Measurements from ENCODE around the gene CSE1L. TPM values are rescaled to one million over a fixed set of nuclear protein-coding genes. Genes with fewer than 3 reads are reported as not detected.
"Not testable (repeated sequence)": the region's sequence is repeated elsewhere in the genome, so short reads cannot be mapped to it uniquely, and the experiment has no call there.

The CSE1L gene
- total and polyA plus RNA-seq, 12 donors = 19.1 to 91.6 (median 44.4) TPM

- 47 to 97% (median 87%) methylated on average over 2 of the region's 2 CpGs for WGBS, 4 donors
- Histone ChIP-seq H3K27me3 (no peaks in the 10 kb centered on the region), H3K9me3 (replicated peaks in 1 of 3) (no peaks in the 10 kb centered on the region), H3K4me3 (no peak overlapping the region), H3K36me3 (replicated peaks in 1 of 2) (peaks cover 0 to 89% of the 10 kb centered on the region in 2 donors), H3K27ac (no peak overlapping the region), H3K4me1 (replicated peaks in 1 of 2) (peaks cover 0 to 4% of the 10 kb centered on the region in 2 donors)
- TF ChIP-seq POLR2A (IDR thresholded peaks at IDR 0.05) = no peak
- TF ChIP-seq CTCF (IDR thresholded peaks at IDR 0.05) = no peak
- no peak for DNase-seq
- intact Hi-C loops (cut with DNase I) = no loop called here
Observed at GRCh38 chr20:49074521-49074920, 28.4 kb downstream of the CSE1L start.

GRCh38 chr20:49078310-49078709 lies 32.2 kb downstream of the CSE1L start:
- Histone ChIP-seq H3K27ac (no peak overlapping the region), H3K9me3 (replicated peaks in 1 of 3) (no peaks in the 10 kb centered on the region), H3K4me3 (no peak overlapping the region), H3K36me3 (replicated peaks in 1 of 2) (peaks cover 0 to 91% of the 10 kb centered on the region in 2 donors), H3K27me3 (no peaks in the 10 kb centered on the region), H3K4me1 (replicated peaks in 1 of 2) (no peaks in the 10 kb centered on the region)
- 88 to 95% (median 93%) methylated on average over 3 of the region's 3 CpGs for WGBS, 4 donors
- no peak for DNase-seq
- intact Hi-C loops (cut with DNase I) = no loop called here
- TF ChIP-seq CTCF (IDR thresholded peaks at IDR 0.05) (no peak), POLR2A (IDR thresholded peaks at IDR 0.05) (no peak)

GRCh38 chr20:49082295-49082694 lies 36.2 kb downstream of the CSE1L start:
- WGBS, 4 donors = 95 to 98% (median 98%) methylated on average over 12 of the region's 12 CpGs
- H3K4me1 ChIP-seq (replicated peaks in 1 of 2); H3K4me3 ChIP-seq; DNase-seq; H3K27me3 ChIP-seq; H3K9me3 ChIP-seq (replicated peaks in 1 of 3); H3K27ac ChIP-seq; intact Hi-C loops (cut with DNase I): not testable (repeated sequence)
- peaks cover 0 to 84% of the 10 kb centered on the region in 2 donors for H3K36me3 ChIP-seq (replicated peaks in 1 of 2)

GRCh38 chr20:49091104-49091503 lies 45.0 kb downstream of the CSE1L start:
- Histone ChIP-seq H3K4me3 (no peak overlapping the region), H3K27ac (no peak overlapping the region), H3K36me3 (replicated peaks in 1 of 2) (peaks cover 0 to 92% of the 10 kb centered on the region in 2 donors), H3K27me3 (no peaks in the 10 kb centered on the region), H3K4me1 (replicated peaks in 1 of 2) (no peaks in the 10 kb centered on the region), H3K9me3 (replicated peaks in 1 of 3) (no peaks in the 10 kb centered on the region)
- TF ChIP-seq CTCF (IDR thresholded peaks at IDR 0.05) = no peak
- no peak for TF ChIP-seq POLR2A (IDR thresholded peaks at IDR 0.05)
- intact Hi-C loops (cut with DNase I) = no loop called here
- no peak for DNase-seq
- WGBS, 4 donors = 83 to 97% (median 96%) methylated on average over 8 of the region's 8 CpGs

- WGBS, 4 donors = 97 to 98% (median 97%) methylated on average over 1 of the region's 1 CpG
- Histone ChIP-seq H3K27ac (no peak overlapping the region), H3K4me1 (replicated peaks in 1 of 2) (no peaks in the 10 kb centered on the region), H3K36me3 (replicated peaks in 1 of 2) (peaks cover 0 to 93% of the 10 kb centered on the region in 2 donors), H3K9me3 (replicated peaks in 1 of 3) (no peaks in the 10 kb centered on the region), H3K27me3 (no peaks in the 10 kb centered on the region), H3K4me3 (no peak overlapping the region)
- DNase-seq = no peak
- intact Hi-C loops (cut with DNase I) = no loop called here
- TF ChIP-seq POLR2A (IDR thresholded peaks at IDR 0.05) (no peak), CTCF (IDR thresholded peaks at IDR 0.05) (no peak)
Observed at GRCh38 chr20:49091762-49092161, 45.6 kb downstream of the CSE1L start.

Measured in adrenal gland (tissue), 12 donors.